GM12892 (cell line): ENCODE measurements around the gene SPECC1L.

Source experiments
- DNase-seq: peaks from one replicate; pipeline ENCODE4 v3.0.0; 2011; ENCODE audit not compliant: insufficient read length
- FAIRE-seq: peaks from 2 replicates; lab custom pipeline; 2011; peaks lifted over from hg19 to GRCh38; lab: Jason Lieb, UNC
- POLR2A ChIP-seq: IDR thresholded peaks from 2 replicates; pipeline ENCODE4 v1.6.1; 2011; ENCODE audit warnings: low read depth, low read length, control low read depth
- POLR2AphosphoS5 ChIP-seq: IDR thresholded peaks from 2 replicates; pipeline ENCODE4 v1.6.1; 2011; ENCODE audit warnings: low read depth, low read length, control low read depth
- TAF1 ChIP-seq: IDR thresholded peaks from 2 replicates; pipeline ENCODE4 v1.6.1; 2011; ENCODE audit warnings: low read depth, mild to moderate bottlenecking, control low read depth, low read length, borderline replicate concordance

Gene SPECC1L

GRCh38 chr22:24413736-24414385, 143.2 kb downstream of the SPECC1L start:
- FAIRE-seq (no peak), DNase-seq (no peak)
- TF ChIP-seq TAF1, result no peak
- no peak for TF ChIP-seq POLR2A
- TF ChIP-seq POLR2AphosphoS5, result no peak

GRCh38 chr22:24414523-24414922, 143.9 kb downstream of the SPECC1L start:
- TF ChIP-seq POLR2AphosphoS5, result no peak
- TF ChIP-seq TAF1, result no peak
- no peak for TF ChIP-seq POLR2A
- FAIRE-seq (no peak), DNase-seq (no peak)

GRCh38 chr22:24414984-24415945, 144.6 kb downstream of the SPECC1L start:
- TF ChIP-seq TAF1 (no peak), POLR2AphosphoS5 (no peak), POLR2A (no peak)
- DNase-seq (no peak), FAIRE-seq (no peak)

- no peak for FAIRE-seq
- DNase-seq, result no peak
- no peak for TF ChIP-seq POLR2AphosphoS5
- no peak for TF ChIP-seq POLR2A
- TF ChIP-seq TAF1, result no peak
Measured at GRCh38 chr22:24416095-24416494, 145.5 kb downstream of the SPECC1L start.

GRCh38 chr22:24416611-24417010, 146.0 kb downstream of the SPECC1L start:
- DNase-seq, result no peak
- TF ChIP-seq POLR2AphosphoS5 (no peak), TAF1 (no peak), POLR2A (no peak)
- no peak for FAIRE-seq

- TF ChIP-seq TAF1, result no peak
- TF ChIP-seq POLR2AphosphoS5, result no peak
- TF ChIP-seq POLR2A, result no peak
- DNase-seq (no peak), FAIRE-seq (no peak)
Measured at GRCh38 chr22:24417200-24417599, 146.6 kb downstream of the SPECC1L start.

GRCh38 chr22:24417901-24418641, 147.4 kb downstream of the SPECC1L start:
- DNase-seq (no peak), FAIRE-seq (no peak)
- no peak for TF ChIP-seq TAF1
- no peak for TF ChIP-seq POLR2A
- TF ChIP-seq POLR2AphosphoS5, result no peak

- no peak for TF ChIP-seq POLR2A
- 0 out of 2 replicates have a peak, but pooled peaks have one; percentile 15 for TF ChIP-seq POLR2AphosphoS5
- DNase-seq (no peak), FAIRE-seq (no peak)
Measured at GRCh38 chr22:24418786-24419474, 148.3 kb downstream of the SPECC1L start.

- no peak for FAIRE-seq
- DNase-seq, result no peak
- TF ChIP-seq TAF1 (no peak), POLR2AphosphoS5 (no peak), POLR2A (no peak)
Measured at GRCh38 chr22:24419475-24419850, 148.8 kb downstream of the SPECC1L start.

GRCh38 chr22:24420072-24420976, 149.7 kb downstream of the SPECC1L start:
- FAIRE-seq (no peak), DNase-seq (no peak)
- no peak for TF ChIP-seq TAF1
- TF ChIP-seq POLR2A, result no peak
- no peak for TF ChIP-seq POLR2AphosphoS5

- TF ChIP-seq TAF1, result no peak
- no peak for TF ChIP-seq POLR2A
- TF ChIP-seq POLR2AphosphoS5, result no peak
- peak; percentile 14 for FAIRE-seq
- no peak for DNase-seq
Measured at GRCh38 chr22:24420977-24421343, 150.3 kb downstream of the SPECC1L start.
